CD4-positive, alpha-beta T cell (primary cell): Measurements from ENCODE around the gene NTNG2. TPM values are rescaled to one million over a fixed set of nuclear protein-coding genes. Genes with fewer than 3 reads are reported as not detected.

Source experiments
- ATAC-seq: fragments of 200-7000 bp; cut with Tn5 transposase; one replicate; pipeline ENCODE4 v1.10.0; 2022; ENCODE audit warnings: mild to moderate bottlenecking; ENCODE audit not compliant: poor library complexity
- CTCF ChIA-PET: fragments of 350-600 bp; sonication (Branson Sonifier 250); formaldehyde crosslinking; loops from one replicate; lab custom pipeline; 2021; ENCODE audit warnings: antibody characterized with exemption, inconsistent platforms; lab: Charles Lee
- POLR2A ChIA-PET: fragments of 350-600 bp; sonication (Branson Sonifier 250); formaldehyde crosslinking; loops from one replicate; lab custom pipeline; 2021; ENCODE audit warnings: antibody characterized with exemption, inconsistent platforms; lab: Charles Lee
- DNase-seq, 14 experiments: peaks; one replicate each; pipeline ENCODE4 v3.0.0-alpha.2; 2013 to 2020; ENCODE audit warnings: mixed read lengths in 2 of 14
- H3K27ac ChIP-seq, 2 donors: one replicate each; pipeline versions ENCODE4 v1.5.1 to v1.7.0; 2013; ENCODE audit warnings: low read length in 2 of 2, low read depth in 1 of 2, mild to moderate bottlenecking in 1 of 2
- H3K27me3 ChIP-seq, 2 experiments: 1 replicate in 1 of 2; 2 replicates in 1 of 2; pipeline versions ENCODE4 v1.6.1 to v1.7.0; 2013; ENCODE audit warnings: low read length in 2 of 2, control low read depth in 1 of 2, mild to moderate bottlenecking in 1 of 2, moderate library complexity in 1 of 2; ENCODE audit not compliant: insufficient read depth in 2 of 2, control insufficient read depth in 1 of 2
- H3K36me3 ChIP-seq: one replicate; pipeline ENCODE4 v1.6.1; 2013; ENCODE audit warnings: low read length, control low read depth; ENCODE audit not compliant: insufficient read depth
- H3K4me1 ChIP-seq: one replicate; pipeline ENCODE4 v1.6.1; 2013; ENCODE audit warnings: low read length, control low read depth; ENCODE audit not compliant: insufficient read depth
- H3K4me3 ChIP-seq: one replicate; pipeline ENCODE4 v1.5.1; 2013; ENCODE audit warnings: mild to moderate bottlenecking, low read length, moderate library complexity
- H3K9me3 ChIP-seq, 2 experiments: 1 replicate in 1 of 2; 2 replicates in 1 of 2; pipeline versions ENCODE4 v1.6.1 to v1.7.0; 2013; ENCODE audit warnings: low read length in 2 of 2, mild to moderate bottlenecking in 2 of 2, control low read depth in 1 of 2, moderate library complexity in 1 of 2; ENCODE audit not compliant: control insufficient read depth in 1 of 2, insufficient read depth in 1 of 2
- H3K27ac Mint-ChIP-seq: one replicate; pipeline ENCODE4 v1.8.0; 2020; ENCODE audit warnings: mixed read lengths
- H3K27me3 Mint-ChIP-seq: one replicate; pipeline ENCODE4 v1.8.0; 2021; ENCODE audit warnings: mixed read lengths
- H3K36me3 Mint-ChIP-seq: one replicate; pipeline ENCODE4 v1.8.0; 2021; ENCODE audit warnings: low read depth, mixed read lengths
- H3K4me1 Mint-ChIP-seq: one replicate; pipeline ENCODE4 v1.8.0; 2021; ENCODE audit warnings: low read depth, mixed read lengths
- H3K4me3 Mint-ChIP-seq: one replicate; pipeline ENCODE4 v1.8.0; 2020; ENCODE audit warnings: mild to moderate bottlenecking, mixed read lengths
- H3K9me3 Mint-ChIP-seq: one replicate; pipeline ENCODE4 v1.8.0; 2020; ENCODE audit warnings: mixed read lengths
- CTCF ChIP-seq: fragments of 200-600 bp; IDR thresholded peaks from one replicate; pipeline ENCODE4 v1.8.0; 2022; ENCODE audit warnings: antibody characterized with exemption, mild to moderate bottlenecking
- intact Hi-C, 2 experiments: fragments of 100-400 bp; cut with DNase I in 1 of 2; cut with micrococcal nuclease in 1 of 2; formaldehyde crosslinking; loops; one replicate each; pipeline versions ENCODE4 v1.15.1 to v1.9.0; 2023 to 2025; cut with DNase I, micrococcal nuclease
- total RNA-seq, 174 experiments: library from RNA in 2 of 174; stranded (reverse) in 2 of 174; gene quantifications; one replicate each; pipeline ENCODE4 v1.2.3 and lab custom pipeline; 2021 to 2026

The NTNG2 gene
- total RNA-seq, 2 experiments from 2014 or later = 2.2 to 2.6 TPM

- POLR2A ChIA-PET = no interaction called here
- DNase-seq = peak in 1 of 14 experiments; percentile 31
Observed at GRCh38 chr9:132147331-132147730, 14.5 kb upstream of the NTNG2 start.

GRCh38 chr9:132147839-132148238 is 14.0 kb upstream of the NTNG2 start:
- Mint-ChIP-seq H3K4me1 (no peaks in the 10 kb centered on the region), H3K36me3 (no peaks in the 10 kb centered on the region), H3K27ac (no peak overlapping the region), H3K9me3 (no peaks in the 10 kb centered on the region), H3K4me3 (no peak overlapping the region), H3K27me3 (peaks cover 71% of the 10 kb centered on the region)
- Histone ChIP-seq H3K36me3 (no peaks in the 10 kb centered on the region), H3K27me3 (peaks cover 22 to 27% of the 10 kb centered on the region in 2 experiments), H3K27ac (no peak overlapping the region), H3K4me1 (no peaks in the 10 kb centered on the region), H3K4me3 (no peak overlapping the region), H3K9me3 (peaks cover 0 to 3% of the 10 kb centered on the region in 2 experiments)
- DNase-seq (no peak), ATAC-seq (no peak)
- intact Hi-C loops = no loop called here
- ChIA-PET POLR2A (no interaction called here), CTCF (no interaction called here)
- no peak for TF ChIP-seq CTCF

More at GRCh38 chr9:132147331-132147730, 14.5 kb upstream of the NTNG2 start:
- H3K4me1 ChIP-seq = no peaks in the 10 kb centered on the region
- H3K9me3 ChIP-seq = peaks cover 0 to 3% of the 10 kb centered on the region in 2 experiments
- Mint-ChIP-seq H3K9me3 (no peaks in the 10 kb centered on the region), H3K4me3 (no peak overlapping the region), H3K27ac (no peak overlapping the region), H3K36me3 (no peaks in the 10 kb centered on the region), H3K4me1 (no peaks in the 10 kb centered on the region), H3K27me3 (peaks cover 70% of the 10 kb centered on the region)
- no peaks in the 10 kb centered on the region for H3K36me3 ChIP-seq
- intact Hi-C loops = no loop called here
- no peak for ATAC-seq
- H3K4me3 ChIP-seq = no peak overlapping the region
- no peak overlapping the region for H3K27ac ChIP-seq
- H3K27me3 ChIP-seq = peaks cover 22 to 32% of the 10 kb centered on the region in 2 experiments
- TF ChIP-seq CTCF = no peak
- CTCF ChIA-PET = no interaction called here

- H3K27ac ChIP-seq = no peak overlapping the region
- DNase-seq = no peak
- Mint-ChIP-seq H3K36me3 (no peaks in the 10 kb centered on the region), H3K27ac (no peak overlapping the region), H3K27me3 (peaks cover 75% of the 10 kb centered on the region), H3K4me1 (no peaks in the 10 kb centered on the region), H3K9me3 (no peaks in the 10 kb centered on the region), H3K4me3 (no peak overlapping the region)
- no peaks in the 10 kb centered on the region for H3K4me1 ChIP-seq
- TF ChIP-seq CTCF = no peak
- intact Hi-C loops = no loop called here
- peaks cover 20 to 22% of the 10 kb centered on the region in 2 experiments for H3K27me3 ChIP-seq
- ChIA-PET POLR2A (no interaction called here), CTCF (no interaction called here)
- peaks cover 0 to 3% of the 10 kb centered on the region in 2 experiments for H3K9me3 ChIP-seq
- no peaks in the 10 kb centered on the region for H3K36me3 ChIP-seq
- no peak overlapping the region for H3K4me3 ChIP-seq
- no peak for ATAC-seq
Observed at GRCh38 chr9:132150256-132150655, 11.6 kb upstream of the NTNG2 start.
